ENCODE data around the gene GCFC2.
"Not testable (repeated sequence)": the region's sequence is repeated elsewhere in the genome, so short reads cannot be mapped to it uniquely, and the experiment has no call there.

GCFC2 gene

GRCh38 chr2:75679556-75679955, 31.2 kb downstream of the GCFC2 start:
- DNase-seq (ENCODE audit: low read depth) = no peak

- no peak for DNase-seq (ENCODE audit: low read depth)
Observed at GRCh38 chr2:75676464-75676863, 34.3 kb downstream of the GCFC2 start.

- no peak for DNase-seq (ENCODE audit: low read depth)
Observed at GRCh38 chr2:75675908-75676307, 34.8 kb downstream of the GCFC2 start.

- not testable (repeated sequence) for DNase-seq (ENCODE audit: low read depth)
Observed at GRCh38 chr2:75675423-75675822, 35.3 kb downstream of the GCFC2 start.

- no peak for DNase-seq (ENCODE audit: low read depth)
Observed at GRCh38 chr2:75667884-75668283, 42.8 kb downstream of the GCFC2 start.

GRCh38 chr2:75666911-75667310, 43.8 kb downstream of the GCFC2 start:
- no peak for DNase-seq (ENCODE audit: low read depth)

GRCh38 chr2:75657798-75658197, 52.9 kb downstream of the GCFC2 start:
- DNase-seq (ENCODE audit: low read depth) = no peak

GRCh38 chr2:75656563-75656962, 54.2 kb downstream of the GCFC2 start:
- no peak for DNase-seq (ENCODE audit: low read depth)

- DNase-seq (ENCODE audit: low read depth) = no peak
Observed at GRCh38 chr2:75655861-75656260, 54.9 kb downstream of the GCFC2 start.

GRCh38 chr2:75654012-75654411, 56.7 kb downstream of the GCFC2 start:
- no peak for DNase-seq (ENCODE audit: low read depth)

GRCh38 chr2:75647771-75648170, 62.9 kb downstream of the GCFC2 start:
- no peak for DNase-seq (ENCODE audit: low read depth)

GRCh38 chr2:75646583-75647425, 63.9 kb downstream of the GCFC2 start, which contains the start of gene MRPL19:
TSS of gene MRPL19 (plus strand) at chr2:75646783. CDS start at chr2:75646808, 25 bp downstream.
- peak; percentile 41 for DNase-seq (ENCODE audit: low read depth)

GRCh38 chr2:75646090-75646582, 64.6 kb downstream of the GCFC2 start:
- no peak for DNase-seq (ENCODE audit: low read depth)

GRCh38 chr2:75645643-75646042, 65.1 kb downstream of the GCFC2 start:
- no peak for DNase-seq (ENCODE audit: low read depth)

GRCh38 chr2:75643980-75644379, 66.7 kb downstream of the GCFC2 start:
- DNase-seq (ENCODE audit: low read depth) = no peak

- no peak for DNase-seq (ENCODE audit: low read depth)
Observed at GRCh38 chr2:75641587-75641986, 69.1 kb downstream of the GCFC2 start.

- peak; percentile 21 for DNase-seq (ENCODE audit: low read depth)
Observed at GRCh38 chr2:75640621-75641121, 70.0 kb downstream of the GCFC2 start.

- no peak for DNase-seq (ENCODE audit: low read depth)
Observed at GRCh38 chr2:75637568-75637967, 73.1 kb downstream of the GCFC2 start.

- no peak for DNase-seq (ENCODE audit: low read depth)
Observed at GRCh38 chr2:75634945-75635344, 75.8 kb downstream of the GCFC2 start.

GRCh38 chr2:75633620-75634019, 77.1 kb downstream of the GCFC2 start:
- no peak for DNase-seq (ENCODE audit: low read depth)

GRCh38 chr2:75632813-75633212, 77.9 kb downstream of the GCFC2 start:
- DNase-seq (ENCODE audit: low read depth) = no peak

- no peak for DNase-seq (ENCODE audit: low read depth)
Observed at GRCh38 chr2:75632091-75632701, 78.5 kb downstream of the GCFC2 start.

- DNase-seq (ENCODE audit: low read depth) = peak; percentile 15
Observed at GRCh38 chr2:75627902-75628504, 82.7 kb downstream of the GCFC2 start.
